Fibroblast of lung (primary cell): Measurements from ENCODE around the gene ASAH2.
A peak's percentile ranks its signal among the peaks of the same experiment; 100 is the strongest.

ENCODE experiments used
- CTCF ChIP-seq, 2 donors: IDR thresholded peaks in 1 of 2; conservative IDR thresholded peaks in 1 of 2; 1 replicate in 1 of 2; 2 replicates in 1 of 2; pipeline ENCODE4 v1.5.1; 2011 to 2012; ENCODE audit warnings: low read length in 2 of 2, control low read depth in 1 of 2, inconsistent platforms in 1 of 2, low read depth in 1 of 2, mild to moderate bottlenecking in 1 of 2
- EZH2 ChIP-seq: IDR thresholded peaks from 2 replicates; pipeline ENCODE4 v1.5.1; 2012; ENCODE audit warnings: low read length, control low read depth, mild to moderate bottlenecking; ENCODE audit errors: missing control alignments

GRCh38 chr10:50224330-50224952 is 26.9 kb downstream of the ASAH2 start:
- TF ChIP-seq CTCF (conservative IDR thresholded peaks at IDR 0.05 in 1 of 2, IDR thresholded peaks at IDR 0.05 in 1 of 2; ENCODE audit: low read depth in 1 of 2, low read length in 2 of 2) (peak; percentile 59 to 78), EZH2 (no peak)
